ENCODE results near the gene OR10W1.

The OR10W1 gene, protein sequence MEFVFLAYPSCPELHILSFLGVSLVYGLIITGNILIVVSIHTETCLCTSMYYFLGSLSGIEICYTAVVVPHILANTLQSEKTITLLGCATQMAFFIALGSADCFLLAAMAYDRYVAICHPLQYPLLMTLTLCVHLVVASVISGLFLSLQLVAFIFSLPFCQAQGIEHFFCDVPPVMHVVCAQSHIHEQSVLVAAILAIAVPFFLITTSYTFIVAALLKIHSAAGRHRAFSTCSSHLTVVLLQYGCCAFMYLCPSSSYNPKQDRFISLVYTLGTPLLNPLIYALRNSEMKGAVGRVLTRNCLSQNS

GRCh38 chr11:58268142-58268541 is at the start of gene OR10W1:
TSS of gene OR10W1 (minus strand) at chr11:58268260. CDS start at chr11:58267858, 402 bp downstream.
- no peak for DNase-seq (ENCODE audit: low spot score)

GRCh38 chr11:58316142-58316541 is 48.1 kb upstream of the OR10W1 start:
- DNase-seq (ENCODE audit: low spot score): no peak

GRCh38 chr11:58301576-58301975 is 33.5 kb upstream of the OR10W1 start:
- no peak for DNase-seq (ENCODE audit: low spot score)

GRCh38 chr11:58292017-58292416 is 24.0 kb upstream of the OR10W1 start:
- no peak for DNase-seq (ENCODE audit: low spot score)

- no peak for DNase-seq (ENCODE audit: low spot score)
Observed at GRCh38 chr11:58289266-58289665, 21.2 kb upstream of the OR10W1 start.

DNA sequence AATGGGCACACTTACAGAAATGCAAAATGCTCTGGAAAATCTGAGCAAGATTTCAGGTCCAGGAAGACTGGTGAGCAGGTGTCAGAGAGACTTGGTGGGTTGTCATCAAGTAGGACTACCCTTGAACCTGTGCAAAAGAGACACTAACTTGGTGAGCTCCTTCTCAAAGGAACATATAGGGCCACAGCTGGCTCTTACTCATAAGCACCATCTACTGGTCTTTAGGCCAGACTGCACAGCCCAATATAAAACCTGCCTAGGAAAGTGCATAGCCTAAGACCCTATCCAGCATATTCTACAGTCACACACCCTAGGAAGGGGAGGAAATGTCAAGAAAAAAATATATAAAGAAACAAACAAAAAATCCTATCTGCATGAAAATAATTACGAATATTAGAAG is 18.2 kb upstream of the OR10W1 start:
- peak; percentile 18 for DNase-seq (ENCODE audit: low spot score)

DNA sequence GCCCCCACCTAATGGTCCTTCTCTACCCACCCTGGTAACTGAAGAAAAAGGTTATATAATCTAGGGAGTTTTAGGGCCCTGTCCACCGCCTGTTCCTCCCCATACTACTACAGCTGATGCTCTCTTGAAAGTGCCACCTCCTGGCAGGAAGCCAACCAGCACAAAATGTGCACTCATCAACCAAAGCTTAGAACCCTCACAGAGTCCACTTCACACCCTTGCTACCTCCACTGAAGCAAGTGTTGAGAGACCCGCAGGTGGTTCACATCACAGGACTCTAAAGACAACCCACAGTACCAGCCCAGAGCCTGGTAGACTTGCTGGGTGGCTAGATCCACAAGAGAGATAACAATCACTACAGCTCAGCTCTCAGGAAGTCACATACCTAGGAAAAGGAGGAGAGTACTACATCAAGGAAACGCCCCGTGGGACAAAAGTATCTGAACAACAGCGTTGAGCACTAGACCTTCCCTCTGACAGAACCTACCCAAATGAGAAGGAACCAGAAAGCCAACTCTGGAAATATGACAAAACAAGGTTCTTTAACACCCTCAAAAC is 17.5 kb upstream of the OR10W1 start:
- no peak for DNase-seq (ENCODE audit: low spot score)

- DNase-seq (ENCODE audit: low spot score): no peak
Observed at GRCh38 chr11:58276151-58276550, 8.1 kb upstream of the OR10W1 start.

GRCh38 chr11:58275002-58275401 is 6.9 kb upstream of the OR10W1 start:
- no peak for DNase-seq (ENCODE audit: low spot score)

GRCh38 chr11:58259983-58260382 is 8.1 kb downstream of the OR10W1 start:
- no peak for DNase-seq (ENCODE audit: low spot score)

DNA sequence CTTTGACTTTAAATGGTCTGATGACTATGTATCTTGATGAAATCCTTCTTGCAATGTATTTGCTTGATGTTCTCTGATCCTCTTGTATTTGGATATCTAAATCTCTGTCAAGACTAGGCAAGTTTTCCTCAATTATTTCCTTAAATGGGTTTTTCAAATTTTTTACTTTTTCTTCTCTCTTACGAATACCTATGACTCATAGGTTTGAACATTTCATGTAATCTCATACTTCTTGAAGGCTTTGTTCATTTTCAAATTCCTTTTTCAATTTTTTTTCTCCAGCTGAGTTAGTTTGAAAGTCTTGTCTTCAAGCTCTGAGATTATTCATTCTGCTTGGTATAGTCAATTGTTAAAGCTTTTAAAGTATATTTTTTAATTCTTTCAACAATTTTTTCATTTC is 13.1 kb downstream of the OR10W1 start:
- DNase-seq (ENCODE audit: low spot score): no peak

GRCh38 chr11:58243954-58244353 is 24.1 kb downstream of the OR10W1 start:
- DNase-seq (ENCODE audit: low spot score): no peak

GRCh38 chr11:58227956-58228615 is 40.0 kb downstream of the OR10W1 start:
- DNase-seq (ENCODE audit: low spot score): no peak

DNA sequence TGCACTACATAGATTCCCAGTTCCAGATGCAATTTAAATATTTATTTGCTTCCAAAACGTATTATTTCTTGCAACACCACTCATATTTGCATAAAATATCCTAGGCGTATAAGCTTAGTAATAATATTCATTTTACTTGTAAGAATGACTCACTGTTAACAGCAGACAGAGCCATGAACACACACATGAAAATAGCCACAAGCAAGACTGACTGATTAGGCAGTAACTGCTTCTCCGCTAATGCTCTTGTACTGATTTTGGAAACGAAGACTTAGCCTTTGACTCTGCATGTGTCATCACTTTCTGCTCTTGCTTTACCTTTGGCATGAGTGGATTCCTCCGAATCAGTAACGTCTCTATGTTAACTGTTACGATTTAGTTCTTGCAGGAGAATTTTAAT is 45.3 kb downstream of the OR10W1 start:
- DNase-seq (ENCODE audit: low spot score): no peak
